ENCODE results near the gene MEIOC. TPM values are rescaled to one million over a fixed set of nuclear protein-coding genes. Genes with fewer than 3 reads are reported as not detected.
"Not testable (repeated sequence)": the region's sequence is repeated elsewhere in the genome, so short reads cannot be mapped to it uniquely, and the experiment has no call there.

The MEIOC gene
- total RNA-seq, 4 donors from 2014 or later: 0.13 TPM; not detected in 3

GRCh38 chr17:44610331-44610730 is 45.9 kb upstream of the MEIOC start:
- H3K36me3 ChIP-seq: no peaks in the 10 kb centered on the region
- WGBS: 74% methylated on average over 3 of the region's 4 CpGs
- no peaks in the 10 kb centered on the region for H3K9me3 ChIP-seq
- H3K4me1 ChIP-seq: peaks cover 0 to 11% (median 3%) of the 10 kb centered on the region in 4 donors
- H3K4me3 ChIP-seq: no peak overlapping the region
- intact Hi-C loops (cut with DNase I): no loop called here
- TF ChIP-seq POLR2AphosphoS5 (IDR thresholded peaks at IDR 0.05) (no peak), EP300 (IDR thresholded peaks at IDR 0.05) (no peak), CTCF (IDR thresholded peaks at IDR 0.05) (no peak), POLR2A (IDR thresholded peaks at IDR 0.05; ENCODE audit: low read depth) (no peak)
- H3K27me3 ChIP-seq: peaks cover 0 to 27% (median 0%) of the 10 kb centered on the region in 4 donors
- DNase-seq (ENCODE audit: extremely low spot score): no peak
- no peak overlapping the region for H3K27ac ChIP-seq (replicated peaks in 1 of 4)

GRCh38 chr17:44610871-44611270 is 45.4 kb upstream of the MEIOC start:
- TF ChIP-seq POLR2A (IDR thresholded peaks at IDR 0.05; ENCODE audit: low read depth) (no peak), CTCF (IDR thresholded peaks at IDR 0.05) (no peak), POLR2AphosphoS5 (IDR thresholded peaks at IDR 0.05) (no peak), EP300 (IDR thresholded peaks at IDR 0.05) (no peak)
- H3K27ac ChIP-seq (replicated peaks in 1 of 4): no peak overlapping the region
- H3K36me3 ChIP-seq: no peaks in the 10 kb centered on the region
- DNase-seq (ENCODE audit: extremely low spot score): no peak
- peaks cover 0 to 11% (median 3%) of the 10 kb centered on the region in 4 donors for H3K4me1 ChIP-seq
- H3K4me3 ChIP-seq: no peak overlapping the region
- H3K27me3 ChIP-seq: peaks cover 0 to 30% (median 0%) of the 10 kb centered on the region in 4 donors
- WGBS: 43% methylated on average over 2 of the region's 2 CpGs
- intact Hi-C loops (cut with DNase I): no loop called here
- no peaks in the 10 kb centered on the region for H3K9me3 ChIP-seq

- no peak for TF ChIP-seq POLR2A (IDR thresholded peaks at IDR 0.05; ENCODE audit: low read depth)
- TF ChIP-seq POLR2AphosphoS5 (IDR thresholded peaks at IDR 0.05): no peak
- TF ChIP-seq CTCF (IDR thresholded peaks at IDR 0.05): no peak
- TF ChIP-seq EP300 (IDR thresholded peaks at IDR 0.05): no peak
- H3K27me3 ChIP-seq: peaks cover 0 to 20% (median 0%) of the 10 kb centered on the region in 4 donors
- no peaks in the 10 kb centered on the region for H3K9me3 ChIP-seq
- H3K4me3 ChIP-seq: no peak overlapping the region
- no peaks in the 10 kb centered on the region for H3K4me1 ChIP-seq
- no peak for DNase-seq (ENCODE audit: extremely low spot score)
- intact Hi-C loops (cut with DNase I): no loop called here
- no peaks in the 10 kb centered on the region for H3K36me3 ChIP-seq
- no peak overlapping the region for H3K27ac ChIP-seq (replicated peaks in 1 of 4)
- 69% methylated on average over 5 of the region's 5 CpGs for WGBS
Observed at GRCh38 chr17:44614862-44615261, 41.4 kb upstream of the MEIOC start.

GRCh38 chr17:44618652-44619051 is 37.6 kb upstream of the MEIOC start:
- intact Hi-C loops (cut with DNase I); H3K27ac ChIP-seq (replicated peaks in 1 of 4); H3K4me1 ChIP-seq; H3K9me3 ChIP-seq; H3K4me3 ChIP-seq; H3K36me3 ChIP-seq; DNase-seq (ENCODE audit: extremely low spot score): not testable (repeated sequence)
- WGBS: 92% methylated on average over 9 of the region's 9 CpGs
- H3K27me3 ChIP-seq: peaks cover 0 to 27% (median 0%) of the 10 kb centered on the region in 4 donors

GRCh38 chr17:44623070-44623725 is 33.1 kb upstream of the MEIOC start:
- TF ChIP-seq POLR2AphosphoS5 (IDR thresholded peaks at IDR 0.05) (no peak), EP300 (IDR thresholded peaks at IDR 0.05) (no peak), POLR2A (IDR thresholded peaks at IDR 0.05; ENCODE audit: low read depth) (no peak), CTCF (IDR thresholded peaks at IDR 0.05) (no peak)
- 76% methylated on average over 6 of the region's 6 CpGs for WGBS
- no peaks in the 10 kb centered on the region for H3K9me3 ChIP-seq
- peaks cover 0 to 20% (median 0%) of the 10 kb centered on the region in 4 donors for H3K27me3 ChIP-seq
- no peak overlapping the region for H3K27ac ChIP-seq (replicated peaks in 1 of 4)
- no peaks in the 10 kb centered on the region for H3K4me1 ChIP-seq
- no peak for DNase-seq (ENCODE audit: extremely low spot score)
- H3K4me3 ChIP-seq: no peak overlapping the region
- intact Hi-C loops (cut with DNase I): no loop called here
- H3K36me3 ChIP-seq: no peaks in the 10 kb centered on the region

Data from esophagus muscularis mucosa (tissue), 4 donors.